K562 (cell line): ENCODE results near the gene APOLD1. TPM values are rescaled to one million over a fixed set of nuclear protein-coding genes. Genes with fewer than 3 reads are reported as not detected.

ENCODE experiments used
- ATAC-seq: fragments of 200-7000 bp; cut with Tn5 transposase; 3 replicates; pipeline ENCODE4 v1.9.1; 2020; ENCODE audit warnings: moderate library complexity
- BruUV-seq: library from RNA; stranded (reverse); fragments of 400-500 nt; replicated peaks from 2 replicates; lab custom pipeline; 2021; lab: Mats Ljungman, UMichigan
- CTCF ChIA-PET: fragments of 300-600 bp; formaldehyde crosslinking; extraction: SDS; loops from one replicate; lab custom pipeline; 2021; ENCODE audit warnings: low intra/inter-chr PET ratio; lab: Yijun Ruan, JAX
- POLR2A ChIA-PET: fragments of 300-600, 350-650 bp; sonication (Branson Sonifier 250); formaldehyde crosslinking; extraction: SDS; loops from one replicate; lab custom pipeline; 2021; ENCODE audit warnings: antibody characterized with exemption, inconsistent platforms; lab: Yijun Ruan, JAX
- DNase-seq, 4 experiments: peaks; one replicate each; pipeline versions ENCODE4 v3.0.0 to v3.0.0-alpha.2; 2011 to 2018; ENCODE audit warnings: low spot score in 3 of 4, mixed read lengths in 3 of 4; ENCODE audit errors: extremely low read depth in 1 of 4
- FAIRE-seq: peaks from 2 replicates; lab custom pipeline; 2011; peaks lifted over from hg19 to GRCh38; lab: Jason Lieb, UNC
- H2AFZ ChIP-seq: 2 replicates; pipeline ENCODE4 v1.6.0; 2011; ENCODE audit warnings: low read depth, low read length, control low read depth, inconsistent platforms
- H3K27ac ChIP-seq: fragments of 200-600 bp; 3 replicates; pipeline ENCODE4 v1.8.0; 2011; ENCODE audit warnings: low read depth, mild to moderate bottlenecking, control low read depth, inconsistent platforms, low read length, moderate library complexity, mixed read lengths; ENCODE audit errors: extremely low read depth
- H3K27me3 ChIP-seq, 2 experiments: fragments of 300-600 bp in 1 of 2; 2 replicates in 1 of 2; 3 replicates in 1 of 2; pipeline versions ENCODE4 v1.6.0 to v1.8.0; 2011; ENCODE audit warnings: inconsistent platforms in 2 of 2, low read length in 2 of 2, mild to moderate bottlenecking in 1 of 2, mixed read lengths in 1 of 2, moderate library complexity in 1 of 2; ENCODE audit not compliant: control insufficient read depth in 2 of 2, insufficient read depth in 2 of 2
- H3K36me3 ChIP-seq: fragments of 300-600 bp; 3 replicates; pipeline ENCODE4 v1.8.0; 2011; ENCODE audit warnings: mild to moderate bottlenecking, low read length, inconsistent platforms; ENCODE audit not compliant: control insufficient read depth, insufficient read depth
- H3K4me1 ChIP-seq, 2 experiments: fragments of 200-600 bp in 1 of 2; replicated peaks in 1 of 2; 2 replicates in 1 of 2; 3 replicates in 1 of 2; pipeline versions ENCODE4 v1.5.1 to v1.8.0; 2011; ENCODE audit warnings: inconsistent platforms in 2 of 2, low read length in 2 of 2, mild to moderate bottlenecking in 1 of 2, mixed read lengths in 1 of 2, moderate library complexity in 1 of 2; ENCODE audit not compliant: control insufficient read depth in 2 of 2, insufficient read depth in 2 of 2
- H3K4me2 ChIP-seq: 2 replicates; pipeline ENCODE4 v1.6.1; 2011; ENCODE audit warnings: low read length, control low read depth, inconsistent platforms, mixed read lengths; ENCODE audit not compliant: insufficient read depth
- H3K4me3 ChIP-seq: fragments of 200-600 bp; sonication (generic), shearing (Covaris generic); 2 replicates; pipeline ENCODE4 v1.5.1; 2016; ENCODE audit warnings: control low read depth, inconsistent platforms
- H3K79me2 ChIP-seq: fragments of 200-600 bp; 3 replicates; pipeline ENCODE4 v1.8.0; 2011; ENCODE audit warnings: low read length, inconsistent platforms; ENCODE audit not compliant: control insufficient read depth, insufficient read depth
- H3K9ac ChIP-seq, 2 experiments: 2 replicates each; pipeline versions ENCODE4 v1.6.0 to v1.6.1; 2011; ENCODE audit warnings: low read depth in 2 of 2, low read length in 2 of 2, control low read depth in 1 of 2, inconsistent platforms in 1 of 2, mild to moderate bottlenecking in 1 of 2, mixed read lengths in 1 of 2; ENCODE audit not compliant: insufficient read depth in 1 of 2
- H3K9me1 ChIP-seq: one replicate; pipeline ENCODE4 v1.6.0; 2011; ENCODE audit warnings: inconsistent platforms, mild to moderate bottlenecking, low read length, moderate library complexity; ENCODE audit not compliant: control insufficient read depth, insufficient read depth
- H3K9me3 ChIP-seq: replicated peaks from 2 replicates; pipeline ENCODE4 v1.5.1; 2011; ENCODE audit warnings: low read depth, low read length, inconsistent platforms; ENCODE audit not compliant: control insufficient read depth, insufficient read depth
- H4K20me1 ChIP-seq: replicated peaks from 2 replicates; pipeline ENCODE4 v1.6.1; 2011; ENCODE audit warnings: low read length, inconsistent platforms, mixed read lengths; ENCODE audit not compliant: control insufficient read depth, insufficient read depth
- CBFB ChIP-seq: sonication (generic); formaldehyde crosslinking; IDR thresholded peaks from 2 replicates; pipeline ENCODE4 v1.4.0; 2020; ENCODE audit warnings: mild to moderate bottlenecking, missing genetic modification reagents
- HNRNPLL ChIP-seq: fragments of 200-400 bp; formaldehyde crosslinking; IDR thresholded peaks from 2 replicates; pipeline ENCODE4 v1.6.1; 2017; ENCODE audit warnings: low read length, low read depth, mild to moderate bottlenecking; ENCODE audit not compliant: poor library complexity, severe bottlenecking
- JUN ChIP-seq, 2 experiments: sonication (generic) in 1 of 2; formaldehyde crosslinking in 1 of 2; IDR thresholded peaks; 2 replicates each; pipeline versions ENCODE4 v1.6.1 to v1.8.0; 2012 to 2022; ENCODE audit warnings: borderline replicate concordance in 2 of 2, mild to moderate bottlenecking in 2 of 2, improper control_type of control experiment in 1 of 2, low read depth in 1 of 2, low read length in 1 of 2, missing genetic modification reagents in 1 of 2
- NR3C1 ChIP-seq: sonication (generic); formaldehyde crosslinking; IDR thresholded peaks from 2 replicates; pipeline ENCODE4 v1.8.1; 2022; ENCODE audit warnings: missing genetic modification reagents
- POLR2A ChIP-seq: fragments of 450-650 bp; conservative IDR thresholded peaks from 2 replicates; pipeline ENCODE4 v1.6.1; 2016
- TFAP4 ChIP-seq: sonication (generic); formaldehyde crosslinking; IDR thresholded peaks from 2 replicates; pipeline ENCODE4 v1.8.0; 2022; ENCODE audit warnings: missing genetic modification reagents, mild to moderate bottlenecking, moderate library complexity, borderline replicate concordance
- ZNF347 ChIP-seq: fragments of 450-650 bp; formaldehyde crosslinking; IDR thresholded peaks from 2 replicates; pipeline ENCODE4 v1.4.0; 2020; ENCODE audit warnings: low read depth, mild to moderate bottlenecking, moderate library complexity
- ZNF592 ChIP-seq: fragments of 450-650 bp; IDR thresholded peaks from 2 replicates; pipeline ENCODE4 v1.6.1; 2017; ENCODE audit warnings: antibody characterized with exemption, mild to moderate bottlenecking
- WGBS: fragments of 100-300 bp; shearing (Covaris generic); methylation state at CpG from one replicate; pipeline ENCODE4 v1.1.6; 2016; ENCODE audit warnings: low coverage, mixed read lengths; ENCODE audit not compliant: insufficient coverage; ENCODE audit errors: missing lambda C conversion rate; 5-methylcytosine and 5-hydroxymethylcytosine counted together
- in situ Hi-C: fragments of 300-500 bp; cut with MboI; formaldehyde crosslinking; loops from 4 replicates; pipeline ENCODE4 v1.15.0; 2018; ENCODE audit warnings: inconsistent platforms, mixed read lengths
- intact Hi-C: fragments of 100-400 bp; cut with micrococcal nuclease; formaldehyde crosslinking; loops from 2 replicates; pipeline ENCODE4 v1.14.2; 2022
- polyA plus RNA-seq, 8 experiments: library from polyadenylated mRNA; depleted of rRNA in 4 of 8; stranded (reverse) in 5 of 8; unstranded in 3 of 8; fragments of >200 nt; fragmentation: Nextera tagmentation in 2 of 8; fragmentation: Illumina TruSeq in 1 of 8; extraction: Ambion mirVana in 2 of 8; extraction: Trizol in 1 of 8; gene quantifications; 2 replicates each; pipeline versions ENCODE4 v1.2.1 to v1.2.3, GENCODE V29; 2011 to 2014; ENCODE audit warnings: inconsistent platforms in 1 of 8, missing spikeins in 1 of 8
- total RNA-seq, 7 experiments: library from RNA; depleted of rRNA in 6 of 7; stranded (reverse); fragments of >200 nt in 6 of 7; fragmentation: Illumina TruSeq in 2 of 7; extraction: Trizol in 2 of 7; gene quantifications; 2 replicates each; pipeline versions ENCODE4 v1.2.1 to v1.2.3, GENCODE V29; 2011 to 2021; ENCODE audit warnings: low replicate concordance in 1 of 7
- TF ChIP-seq, protein P1 (sequence below), 2 experiments: fragments of 450-650 bp; IDR thresholded peaks; 2 replicates each; pipeline ENCODE4 v1.6.1; 2018; ENCODE audit warnings: mild to moderate bottlenecking in 2 of 2, low read depth in 1 of 2; ENCODE audit not compliant: partially characterized antibody in 2 of 2

The APOLD1 gene
- total and polyA plus RNA-seq, 9 of the 15 experiments (the other 6 are each of a cell fraction or from before 2014, with no cell fraction given): 0.28 to 1.1 (median 0.61) TPM

- DNase-seq: peak; percentile 84 to 92 (median 84)
- Histone ChIP-seq H3K27ac (peak within 1 kb of the TSS; percentile 67), H3K27me3 (no peaks in the 10 kb centered on the region), H3K4me1 (peaks cover 11 to 16% of the 10 kb centered on the region in 2 experiments; a peak in 4 of 5 replicates), H3K4me3 (peak within 1 kb of the TSS; percentile 70), H3K9me1 (no peaks in the 10 kb centered on the region), H3K79me2 (peaks cover 49% of the 10 kb centered on the region), H3K4me2 (peak within 1 kb of the TSS; percentile 84), H4K20me1 (no peaks in the 10 kb centered on the region), H3K36me3 (peaks cover 31% of the 10 kb centered on the region; the same call in 2 of the 3 replicates), H2AFZ (peak within 1 kb of the TSS; percentile 86), H3K9me3 (no peaks in the 10 kb centered on the region), H3K9ac (peak within 1 kb of the TSS; percentile 83 to 86)
- peak; percentile 97 for ATAC-seq
- in situ Hi-C loops: no loop called here
- TSS peak; percentile 69 for BruUV-seq
- intact Hi-C loops: loop anchor here (1.0 kb wide), 1 partner anchor 25 kb away; no protein-coding TSS in a partner anchor
- FAIRE-seq: peak; percentile 81
- ChIA-PET POLR2A (interaction anchor here (0.6 kb wide), 1 partner anchor 9 kb away, joined by 3 read pairs; no protein-coding TSS in a partner anchor), CTCF (no interaction called here)
- WGBS: under 1% methylated on average over 34 of the region's 35 CpGs
- TF ChIP-seq TFAP4 (peak; percentile 72; the same call in 1 of the 2 replicates), POLR2A (peak; percentile 75), ZNF592 (peak; percentile 26; the same call in 1 of the 2 replicates), HNRNPLL (peak; percentile 39), NR3C1 (no peak), CBFB (CRISPR knock-in tag) (0 out of 2 replicates have a peak, but pooled peaks have one; percentile 10), ZNF347 (CRISPR knock-in tag) (no peak), JUN (IDR thresholded peaks at IDR 0.05; ENCODE audit: borderline replicate concordance, low read depth, low read length) (0 out of 2 replicates have a peak, but pooled peaks have one; percentile 59), JUN (CRISPR knock-in tag; IDR thresholded peaks at IDR 0.05; ENCODE audit: borderline replicate concordance) (no peak)
- TF ChIP-seq, protein P1, sequence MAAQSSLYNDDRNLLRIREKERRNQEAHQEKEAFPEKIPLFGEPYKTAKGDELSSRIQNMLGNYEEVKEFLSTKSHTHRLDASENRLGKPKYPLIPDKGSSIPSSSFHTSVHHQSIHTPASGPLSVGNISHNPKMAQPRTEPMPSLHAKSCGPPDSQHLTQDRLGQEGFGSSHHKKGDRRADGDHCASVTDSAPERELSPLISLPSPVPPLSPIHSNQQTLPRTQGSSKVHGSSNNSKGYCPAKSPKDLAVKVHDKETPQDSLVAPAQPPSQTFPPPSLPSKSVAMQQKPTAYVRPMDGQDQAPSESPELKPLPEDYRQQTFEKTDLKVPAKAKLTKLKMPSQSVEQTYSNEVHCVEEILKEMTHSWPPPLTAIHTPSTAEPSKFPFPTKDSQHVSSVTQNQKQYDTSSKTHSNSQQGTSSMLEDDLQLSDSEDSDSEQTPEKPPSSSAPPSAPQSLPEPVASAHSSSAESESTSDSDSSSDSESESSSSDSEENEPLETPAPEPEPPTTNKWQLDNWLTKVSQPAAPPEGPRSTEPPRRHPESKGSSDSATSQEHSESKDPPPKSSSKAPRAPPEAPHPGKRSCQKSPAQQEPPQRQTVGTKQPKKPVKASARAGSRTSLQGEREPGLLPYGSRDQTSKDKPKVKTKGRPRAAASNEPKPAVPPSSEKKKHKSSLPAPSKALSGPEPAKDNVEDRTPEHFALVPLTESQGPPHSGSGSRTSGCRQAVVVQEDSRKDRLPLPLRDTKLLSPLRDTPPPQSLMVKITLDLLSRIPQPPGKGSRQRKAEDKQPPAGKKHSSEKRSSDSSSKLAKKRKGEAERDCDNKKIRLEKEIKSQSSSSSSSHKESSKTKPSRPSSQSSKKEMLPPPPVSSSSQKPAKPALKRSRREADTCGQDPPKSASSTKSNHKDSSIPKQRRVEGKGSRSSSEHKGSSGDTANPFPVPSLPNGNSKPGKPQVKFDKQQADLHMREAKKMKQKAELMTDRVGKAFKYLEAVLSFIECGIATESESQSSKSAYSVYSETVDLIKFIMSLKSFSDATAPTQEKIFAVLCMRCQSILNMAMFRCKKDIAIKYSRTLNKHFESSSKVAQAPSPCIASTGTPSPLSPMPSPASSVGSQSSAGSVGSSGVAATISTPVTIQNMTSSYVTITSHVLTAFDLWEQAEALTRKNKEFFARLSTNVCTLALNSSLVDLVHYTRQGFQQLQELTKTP (IDR thresholded peaks at IDR 0.05; ENCODE audit: low read depth in 1 of 2, partially characterized antibody in 2 of 2): peak in 1 of 2 experiments; percentile 85
Measured at GRCh38 chr12:12813120-12814101, 28.0 kb downstream of the APOLD1 start, which contains the start of gene DDX47. Gene DDX47, plus strand, starts transcription at chr12:12813346. Its CDS starts 22 bp downstream, at chr12:12813368.
